ENCODE data around the gene CLRN2. TPM values are rescaled to one million over a fixed set of nuclear protein-coding genes. Genes with fewer than 3 reads are reported as not detected.

The CLRN2 gene
- total and polyA plus RNA-seq, 10 donors: not detected

- H3K4me1 ChIP-seq: no peaks in the 10 kb centered on the region
- WGBS, 5 donors: 81 to 91% (median 84%) methylated on average over 27 of the region's 27 CpGs
- intact Hi-C loops (cut with DNase I; ENCODE audit: low total_unique reads): no loop called here
- H3K27ac ChIP-seq: no peak overlapping the region
- no peak for DNase-seq
- no peaks in the 10 kb centered on the region for H3K9me3 ChIP-seq
- no peak for TF ChIP-seq POLR2AphosphoS5 (IDR thresholded peaks at IDR 0.05)
- no peak for TF ChIP-seq CTCF (IDR thresholded peaks at IDR 0.05 in 8 of 11, conservative IDR thresholded peaks at IDR 0.05 in 3 of 11)
- no peak for TF ChIP-seq POLR2A (IDR thresholded peaks at IDR 0.05)
- no peaks in the 10 kb centered on the region for H3K36me3 ChIP-seq
- peaks cover 0 to 17% (median 0%) of the 10 kb centered on the region in 7 donors for H3K27me3 ChIP-seq (replicated peaks in 1 of 7)
- H3K4me3 ChIP-seq: no peak overlapping the region
Observed at GRCh38 chr4:17526695-17527477, 11.9 kb downstream of the CLRN2 start.

GRCh38 chr4:17528551-17529165 is 13.7 kb downstream of the CLRN2 start:
- intact Hi-C loops (cut with DNase I; ENCODE audit: low total_unique reads): no loop called here
- Histone ChIP-seq H3K27ac (no peak overlapping the region), H3K9me3 (no peaks in the 10 kb centered on the region), H3K36me3 (no peaks in the 10 kb centered on the region), H3K4me3 (no peak overlapping the region), H3K4me1 (no peaks in the 10 kb centered on the region), H3K27me3 (replicated peaks in 1 of 7) (peaks cover 0 to 17% (median 0%) of the 10 kb centered on the region in 7 donors)
- no peak for TF ChIP-seq POLR2A (IDR thresholded peaks at IDR 0.05)
- TF ChIP-seq CTCF (IDR thresholded peaks at IDR 0.05 in 8 of 11, conservative IDR thresholded peaks at IDR 0.05 in 3 of 11): no peak
- TF ChIP-seq POLR2AphosphoS5 (IDR thresholded peaks at IDR 0.05): no peak
- DNase-seq: no peak
- WGBS, 5 donors: 89 to 96% (median 91%) methylated on average over 10 of the region's 10 CpGs

GRCh38 chr4:17531538-17532285 is 16.7 kb downstream of the CLRN2 start:
- Histone ChIP-seq H3K27ac (no peak overlapping the region), H3K4me3 (no peak overlapping the region), H3K9me3 (no peaks in the 10 kb centered on the region), H3K27me3 (replicated peaks in 1 of 7) (peaks cover 0 to 7% (median 0%) of the 10 kb centered on the region in 7 donors), H3K4me1 (no peaks in the 10 kb centered on the region), H3K36me3 (no peaks in the 10 kb centered on the region)
- TF ChIP-seq CTCF (IDR thresholded peaks at IDR 0.05 in 8 of 11, conservative IDR thresholded peaks at IDR 0.05 in 3 of 11) (no peak), POLR2AphosphoS5 (IDR thresholded peaks at IDR 0.05) (no peak), POLR2A (IDR thresholded peaks at IDR 0.05) (no peak)
- 61 to 83% (median 73%) methylated on average over 6 to 8 of the region's 8 CpGs for WGBS, 5 donors
- intact Hi-C loops (cut with DNase I; ENCODE audit: low total_unique reads): no loop called here
- no peak for DNase-seq

GRCh38 chr4:17534705-17535104 is 19.7 kb downstream of the CLRN2 start:
- no peaks in the 10 kb centered on the region for H3K27me3 ChIP-seq (replicated peaks in 1 of 7)
- no peak for DNase-seq
- no peaks in the 10 kb centered on the region for H3K4me1 ChIP-seq
- no peaks in the 10 kb centered on the region for H3K9me3 ChIP-seq
- H3K36me3 ChIP-seq: no peaks in the 10 kb centered on the region
- H3K27ac ChIP-seq: no peak overlapping the region
- intact Hi-C loops (cut with DNase I; ENCODE audit: low total_unique reads): no loop called here
- TF ChIP-seq CTCF (IDR thresholded peaks at IDR 0.05 in 8 of 11, conservative IDR thresholded peaks at IDR 0.05 in 3 of 11) (no peak), POLR2A (IDR thresholded peaks at IDR 0.05) (no peak), POLR2AphosphoS5 (IDR thresholded peaks at IDR 0.05) (no peak)
- WGBS, 5 donors: 91 to 99% (median 96%) methylated on average over 4 of the region's 4 CpGs
- H3K4me3 ChIP-seq: no peak overlapping the region

Measured in spleen (tissue), 11 donors.